ENCODE measurements around the gene ZNF385A. TPM values are rescaled to one million over a fixed set of nuclear protein-coding genes. Genes with fewer than 3 reads are reported as not detected.
A peak's percentile ranks its signal among the peaks of the same experiment; 100 is the strongest.
"Not testable (repeated sequence)": the region's sequence is repeated elsewhere in the genome, so short reads cannot be mapped to it uniquely, and the experiment has no call there.

The ZNF385A gene
- total RNA-seq, 4 donors from 2014 or later, result 0.26 to 16.9 (median 3.2) TPM

- Histone ChIP-seq H3K27me3 (no peaks in the 10 kb centered on the region), H3K9me3 (no peaks in the 10 kb centered on the region), H3K27ac (no peak overlapping the region), H3K36me3 (no peaks in the 10 kb centered on the region), H3K4me1 (peaks cover 0 to 19% of the 10 kb centered on the region in 2 donors), H3K4me3 (no peak overlapping the region)
- intact Hi-C loops (cut with DNase I; ENCODE audit: low total_unique reads), result no loop called here
- TF ChIP-seq POLR2A (IDR thresholded peaks at IDR 0.05) (no peak), CTCF (IDR thresholded peaks at IDR 0.05) (no peak)
- DNase-seq, result no peak
These were observed 55.8 kb downstream of the ZNF385A start for GRCh38 chr12:54328595-54329337.

- H3K27me3 ChIP-seq; DNase-seq; H3K36me3 ChIP-seq; intact Hi-C loops (cut with DNase I; ENCODE audit: low total_unique reads); H3K9me3 ChIP-seq: not testable (repeated sequence)
- H3K27ac ChIP-seq, result peak overlapping the region; percentile 86 to 88
- peaks cover 0 to 14% of the 10 kb centered on the region in 2 donors for H3K4me1 ChIP-seq
- H3K4me3 ChIP-seq, result peak overlapping the region; percentile 75 to 86
These were observed 59.0 kb downstream of the ZNF385A start for GRCh38 chr12:54325442-54326109.

- H3K27me3 ChIP-seq, result no peaks in the 10 kb centered on the region
- peaks cover 0 to 8% of the 10 kb centered on the region in 2 donors for H3K4me1 ChIP-seq
- no peaks in the 10 kb centered on the region for H3K36me3 ChIP-seq
- intact Hi-C loops (cut with DNase I; ENCODE audit: low total_unique reads), result no loop called here
- peak within 1 kb of the TSS; percentile 86 to 88 for H3K27ac ChIP-seq
- TF ChIP-seq CTCF (IDR thresholded peaks at IDR 0.05) (peak; percentile 57 to 69 (median 64)), POLR2A (IDR thresholded peaks at IDR 0.05) (peak; percentile 64 to 77)
- peak; percentile 93 to 98 for DNase-seq
- no peaks in the 10 kb centered on the region for H3K9me3 ChIP-seq
- H3K4me3 ChIP-seq, result peak within 1 kb of the TSS; percentile 75 to 86
These were observed 59.7 kb downstream of the ZNF385A start, which contains the start of gene COPZ1 for GRCh38 chr12:54324617-54325441. COPZ1 (plus strand) TSS chr12:54325131; CDS start chr12:54325164, 33 bp downstream.

GRCh38 chr12:54321363-54321762, 63.2 kb downstream of the ZNF385A start:
- intact Hi-C loops (cut with DNase I; ENCODE audit: low total_unique reads), result no loop called here
- H3K27me3 ChIP-seq, result no peaks in the 10 kb centered on the region
- H3K4me3 ChIP-seq, result no peak overlapping the region
- no peaks in the 10 kb centered on the region for H3K4me1 ChIP-seq
- no peaks in the 10 kb centered on the region for H3K9me3 ChIP-seq
- no peak overlapping the region for H3K27ac ChIP-seq
- H3K36me3 ChIP-seq, result no peaks in the 10 kb centered on the region
- no peak for TF ChIP-seq CTCF (IDR thresholded peaks at IDR 0.05)
- TF ChIP-seq POLR2A (IDR thresholded peaks at IDR 0.05), result no peak
- DNase-seq, result no peak

MicroRNA genes within 50 kb of the gene (microRNA counts, 767-probe panel; counts per million panel counts)
- 6,522 to 7,035 counts per million in 2 donors for microRNA hsa-miR-148b-3p

Small RNA genes within 50 kb of the gene (microRNA-seq; reads per million reads assigned to microRNA genes)
- 70.6 reads per million, percentile 49 among the genes with 10 or more reads in this experiment for gene MIR148B (ENCODE audit: borderline microRNAs expressed, borderline replicate concordance)

Small RNA genes within 50 kb of the gene (small RNA-seq; reads per million reads assigned to genes)
- gene MIR148B, result 8.8 reads per million, percentile 89 among the genes with 10 or more reads in this experiment
- not detected for gene RN7SL744P

Other genes starting within 250 kb of the ZNF385A start
- 10 to 100 TPM in 3 of 4 donors, 1 to 10 TPM in 1; 8.2 to 39.7 (median 19.2) TPM for gene SMUG1, start 195.7 kb downstream of the ZNF385A start, total RNA-seq
- gene CBX5, start 104.6 kb downstream of the ZNF385A start, total RNA-seq, result 100 to 1,000 TPM in 1 of 4 donors, 10 to 100 TPM in 3; 20.5 to 133 (median 50.1) TPM
- gene HNRNPA1, start 104.0 kb downstream of the ZNF385A start, total RNA-seq, result 1,000 to 10,000 TPM in 2 of 4 donors, 100 to 1,000 TPM in 2; 245 to 1,238 (median 796) TPM
- 1 to 10 TPM in 1 of 4 donors, under 1 TPM in 1, not detected in 2; 0.40 to 1.2 TPM for gene NFE2, start 83.7 kb downstream of the ZNF385A start, total RNA-seq
- 100 to 1,000 TPM in 3 of 4 donors, 10 to 100 TPM in 1; 32.3 to 141 (median 120) TPM for gene COPZ1, start 59.6 kb downstream of the ZNF385A start, total RNA-seq
- gene GPR84, start 20.2 kb downstream of the ZNF385A start, total RNA-seq, result under 1 TPM in 2 of 4 donors, not detected in 2; 0.21 to 0.27 TPM
- 100 to 1,000 TPM in 2 of 4 donors, 10 to 100 TPM in 2; 69.7 to 223 (median 99.4) TPM for gene ITGA5, start 34.5 kb upstream of the ZNF385A start, total RNA-seq
- gene GTSF1, start 88.9 kb upstream of the ZNF385A start, total RNA-seq, result not detected
- gene NCKAP1L, start 113.0 kb upstream of the ZNF385A start, total RNA-seq, result 10 to 100 TPM in 3 of 4 donors, 1 to 10 TPM in 1; 7.6 to 22.8 (median 11.6) TPM
- 10 to 100 TPM in 2 of 4 donors, 1 to 10 TPM in 2; 1.5 to 25.9 (median 13.4) TPM for gene PDE1B, start 164.9 kb upstream of the ZNF385A start, total RNA-seq
- 1 to 10 TPM in 3 of 4 donors, under 1 TPM in 1; 0.76 to 9.0 (median 2.4) TPM for gene PPP1R1A, start 203.9 kb upstream of the ZNF385A start, total RNA-seq